ENCODE measurements around the gene OOSP4A.
A peak's percentile ranks its signal among the peaks of the same experiment; 100 is the strongest.

The OOSP4A gene

GRCh38 chr11:59963733-59964132 lies at the start of gene OOSP4A:
OOSP4A (plus strand) TSS chr11:59964033; CDS start chr11:59964033, 0 bp downstream.
- no peak for DNase-seq

- no peak for DNase-seq
These were observed 45.4 kb upstream of the OOSP4A start for GRCh38 chr11:59918480-59918879.

- no peak for DNase-seq
These were observed 44.7 kb upstream of the OOSP4A start for GRCh38 chr11:59918987-59919589.

GRCh38 chr11:59923813-59924212 lies 40.0 kb upstream of the OOSP4A start:
- no peak for DNase-seq

- DNase-seq: no peak
These were observed 32.1 kb upstream of the OOSP4A start for GRCh38 chr11:59931688-59932087.

- DNase-seq: no peak
These were observed 25.7 kb upstream of the OOSP4A start, which contains the start of gene OOSP1 for GRCh38 chr11:59938132-59938531. OOSP1 (plus strand) TSS chr11:59938432; CDS start chr11:59938455, 23 bp downstream.

- no peak for DNase-seq
These were observed 25.1 kb upstream of the OOSP4A start for GRCh38 chr11:59938718-59939117.

GRCh38 chr11:59939482-59939881 lies 24.4 kb upstream of the OOSP4A start:
- DNase-seq: no peak

- DNase-seq: no peak
These were observed 22.7 kb upstream of the OOSP4A start for GRCh38 chr11:59941091-59941490.

GRCh38 chr11:59943997-59944714 lies 19.7 kb upstream of the OOSP4A start:
- no peak for DNase-seq

GRCh38 chr11:59944720-59945119 lies 19.1 kb upstream of the OOSP4A start:
- DNase-seq: peak in 1 of 14 donors; percentile 7

- DNase-seq: no peak
These were observed 10.2 kb upstream of the OOSP4A start for GRCh38 chr11:59953463-59954218.

- DNase-seq: no peak
These were observed 9.5 kb upstream of the OOSP4A start for GRCh38 chr11:59954219-59954847.

GRCh38 chr11:59957094-59957493 lies 6.7 kb upstream of the OOSP4A start:
- DNase-seq: no peak

- no peak for DNase-seq
These were observed 3.1 kb upstream of the OOSP4A start for GRCh38 chr11:59960502-59961381.

- no peak for DNase-seq
These were observed 1.7 kb upstream of the OOSP4A start for GRCh38 chr11:59962107-59962482.

GRCh38 chr11:59965424-59965823 lies 1.6 kb downstream of the OOSP4A start:
- DNase-seq: no peak

- no peak for DNase-seq
These were observed 2.4 kb downstream of the OOSP4A start for GRCh38 chr11:59966201-59966600.

- no peak for DNase-seq
These were observed 4.0 kb downstream of the OOSP4A start for GRCh38 chr11:59967677-59968394.

- DNase-seq: no peak
These were observed 4.6 kb downstream of the OOSP4A start for GRCh38 chr11:59968395-59968783.

GRCh38 chr11:59973097-59973496 lies 9.3 kb downstream of the OOSP4A start:
- DNase-seq: no peak

Measured in C1 segment of cervical spinal cord (tissue), 14 donors.